Measurements from ENCODE around the gene DOCK8. TPM values are rescaled to one million over a fixed set of nuclear protein-coding genes. Genes with fewer than 3 reads are reported as not detected.

Gene DOCK8
- total RNA-seq, 1 experiment from 2014 or later: 1.4 TPM

- no peak overlapping the region for H3K14ac ChIP-seq (ENCODE audit: insufficient read depth, low read length)
- no peak overlapping the region for H4K5ac ChIP-seq (ENCODE audit: insufficient read length, low read depth, low read length)
- no peak for DNase-seq
- H2AFZ ChIP-seq (ENCODE audit: low read length): no peak overlapping the region
- Mint-ChIP-seq H3K9me3 (no peaks in the 10 kb centered on the region), H3K36me3 (ENCODE audit: insufficient read depth in 1 of 3, low read depth in 3 of 3) (no peaks in the 10 kb centered on the region), H3K27me3 (ENCODE audit: low read depth) (no peaks in the 10 kb centered on the region; the same call in none of the 2 replicates), H3K4me1 (peaks cover 6 to 11% of the 10 kb centered on the region in 2 experiments), H3K27ac (no peak overlapping the region), H3K4me3 (no peak overlapping the region)
- H3K79me1 ChIP-seq (ENCODE audit: insufficient read depth, low read depth, low read length, poor library complexity, severe bottlenecking): no peaks in the 10 kb centered on the region
- H3K27me3 ChIP-seq (ENCODE audit: insufficient read depth, low read length): no peaks in the 10 kb centered on the region
- no peak overlapping the region for H2BK12ac ChIP-seq (ENCODE audit: insufficient read length, low read depth, low read length)
- H2BK5ac ChIP-seq (ENCODE audit: insufficient read length, low read length): no peak overlapping the region
- no peaks in the 10 kb centered on the region for H3K9me3 ChIP-seq (ENCODE audit: control insufficient read depth, low read depth, low read length)
- H3K79me2 ChIP-seq (ENCODE audit: insufficient read depth, low read length): no peaks in the 10 kb centered on the region
- no peak overlapping the region for H3K56ac ChIP-seq (ENCODE audit: insufficient read length, low read depth, low read length)
- H3K4me1 ChIP-seq (ENCODE audit: insufficient read depth, low read length): no peaks in the 10 kb centered on the region
- no peak overlapping the region for H3T11ph ChIP-seq (ENCODE audit: low read length)
- no peak overlapping the region for H3K27ac ChIP-seq (ENCODE audit: insufficient read length, low read depth, low read length)
- no peak overlapping the region for H2BK120ac ChIP-seq (ENCODE audit: low read depth, low read length, poor library complexity, severe bottlenecking)
- H4K20me1 ChIP-seq (ENCODE audit: control insufficient read depth, insufficient read depth, insufficient read length): no peaks in the 10 kb centered on the region
- no peak overlapping the region for H3K4ac ChIP-seq (ENCODE audit: low read depth, low read length)
- no peak overlapping the region for H4K8ac ChIP-seq (replicated peaks; ENCODE audit: insufficient read length, low read depth, low read length)
- no peak overlapping the region for H4K91ac ChIP-seq (ENCODE audit: insufficient read length, low read depth, low read length)
- H2BK20ac ChIP-seq (ENCODE audit: low read depth, low read length, poor library complexity, severe bottlenecking): no peak overlapping the region
- no peak overlapping the region for H2AK5ac ChIP-seq (ENCODE audit: insufficient read length, low read length)
- H3K18ac ChIP-seq (ENCODE audit: insufficient read length, low read depth, low read length): no peak overlapping the region
- WGBS (ENCODE audit: extremely low coverage, insufficient read length, low lambda C conversion rate): no CpG with 5 or more reads among the region's 6 CpGs
- no peak overlapping the region for H3K4me2 ChIP-seq (ENCODE audit: insufficient read depth, insufficient read length, low read length)
- no peaks in the 10 kb centered on the region for H3K23me2 ChIP-seq (ENCODE audit: insufficient read length, low read depth, low read length, poor library complexity, severe bottlenecking)
- no peak overlapping the region for H2BK15ac ChIP-seq (ENCODE audit: low read depth, low read length)
- no peak overlapping the region for H3K23ac ChIP-seq (ENCODE audit: insufficient read length, low read depth, low read length)
- H3K9ac ChIP-seq (ENCODE audit: extremely low read depth, insufficient read length, low read length): no peak overlapping the region
- TF ChIP-seq CTCF (conservative IDR thresholded peaks at IDR 0.05): no peak
These were observed 207.2 kb downstream of the DOCK8 start for GRCh38 chr9:421896-422295.
